Esophagus muscularis mucosa (tissue), 4 donors: ENCODE results near the gene DUOXA2. TPM values are rescaled to one million over a fixed set of nuclear protein-coding genes. Genes with fewer than 3 reads are reported as not detected.
A peak's percentile ranks its signal among the peaks of the same experiment; 100 is the strongest.

Experiments used
- DNase-seq: peaks from one replicate; pipeline ENCODE4 v3.0.0-alpha.2; 2017; ENCODE audit errors: extremely low spot score
- H3K27ac ChIP-seq, 4 donors: fragments of 200-600 bp; sonication (generic); replicated peaks in 1 of 4; 1 replicate in 3 of 4; 2 replicates in 1 of 4; pipeline ENCODE4 v1.5.1; 2016 to 2019; ENCODE audit warnings: mild to moderate bottlenecking in 1 of 4
- H3K27me3 ChIP-seq, 4 donors: fragments of 200-600 bp; sonication (generic); one replicate each; pipeline versions ENCODE4 v1.5.1 to v1.6.0; 2016 to 2019
- H3K36me3 ChIP-seq, 4 donors: fragments of 200-600 bp; sonication (generic); one replicate each; pipeline ENCODE4 v1.5.1; 2016 to 2019
- H3K4me1 ChIP-seq, 4 donors: fragments of 200-600 bp; sonication (generic); one replicate each; pipeline ENCODE4 v1.5.1; 2016 to 2019
- H3K4me3 ChIP-seq, 4 donors: fragments of 200-600 bp; sonication (generic); 1 replicate in 2 of 4; 2 replicates in 2 of 4; pipeline ENCODE4 v1.5.1; 2016 to 2019; ENCODE audit warnings: mild to moderate bottlenecking in 4 of 4, moderate library complexity in 1 of 4
- H3K9me3 ChIP-seq, 4 donors: fragments of 200-600 bp; sonication (generic); 1 replicate in 3 of 4; 2 replicates in 1 of 4; pipeline ENCODE4 v1.5.1; 2016 to 2019
- EP300 ChIP-seq: sonication (generic); formaldehyde crosslinking; IDR thresholded peaks from one replicate; pipeline ENCODE4 v1.6.1; 2017; ENCODE audit warnings: antibody characterized with exemption
- POLR2A ChIP-seq: fragments of 450-650 bp; IDR thresholded peaks from one replicate; pipeline ENCODE4 v1.6.1; 2017; ENCODE audit warnings: antibody characterized with exemption, moderate library complexity, mild to moderate bottlenecking, low read depth
- POLR2AphosphoS5 ChIP-seq, 2 donors: sonication (generic); formaldehyde crosslinking; IDR thresholded peaks; one replicate each; pipeline ENCODE4 v1.6.1; 2017; ENCODE audit warnings: antibody characterized with exemption in 2 of 2
- WGBS: methylation state at CpG from one replicate; pipeline ENCODE4 v1.1.5; 2018; 5-methylcytosine and 5-hydroxymethylcytosine counted together
- intact Hi-C: fragments of 100-400 bp; cut with DNase I; formaldehyde crosslinking; loops from one replicate; pipeline ENCODE4 v1.15.1; 2023
- total RNA-seq, 4 donors: library from RNA; depleted of rRNA; stranded (reverse); fragments of >200 nt; gene quantifications; one replicate each; pipeline versions ENCODE4 v1.1.0 to v1.2.1, GENCODE V29; 2016
- TF ChIP-seq, protein P1 (sequence below), 3 experiments: fragments of 200-600 bp in 2 of 3; fragments of 450-650 bp in 1 of 3; sonication (generic) in 2 of 3; IDR thresholded peaks; one replicate each; pipeline ENCODE4 v1.5.1; 2017 to 2019; ENCODE audit warnings: antibody characterized with exemption in 3 of 3, mild to moderate bottlenecking in 2 of 3, moderate library complexity in 1 of 3

The DUOXA2 gene
- total RNA-seq, 4 donors from 2014 or later = 0.42 to 0.52 TPM; not detected in 2

DNA sequence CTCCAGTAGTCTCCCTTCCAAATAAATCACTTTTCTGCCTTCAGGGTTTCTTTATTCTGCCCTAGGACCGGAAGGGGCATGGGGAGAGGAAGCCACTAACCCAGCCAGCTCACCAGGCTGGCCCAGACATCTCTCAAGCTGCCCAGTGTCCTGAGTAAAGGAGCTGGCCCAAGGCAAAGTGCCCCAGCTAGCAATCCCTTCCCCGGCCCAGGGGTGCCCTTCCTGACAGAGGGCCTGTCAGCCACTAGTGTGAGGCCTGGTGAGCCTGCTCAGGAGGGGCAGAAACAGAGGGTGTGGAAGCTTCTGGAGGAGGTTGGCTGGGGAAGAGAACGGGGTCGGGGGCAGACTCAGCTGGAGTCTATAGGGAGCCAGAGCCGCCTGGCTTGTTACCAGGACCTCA, 51.4 kb downstream of the DUOXA2 start:
- DNase-seq = no peak
- H3K27ac ChIP-seq = peak overlapping the region; percentile 98 to 100 (median 98)
- intact Hi-C loops = loop anchor here (2.0 kb wide), 1 partner anchor 113 kb away; no protein-coding TSS in a partner anchor
- no peak for TF ChIP-seq POLR2A
- TF ChIP-seq, protein P1, sequence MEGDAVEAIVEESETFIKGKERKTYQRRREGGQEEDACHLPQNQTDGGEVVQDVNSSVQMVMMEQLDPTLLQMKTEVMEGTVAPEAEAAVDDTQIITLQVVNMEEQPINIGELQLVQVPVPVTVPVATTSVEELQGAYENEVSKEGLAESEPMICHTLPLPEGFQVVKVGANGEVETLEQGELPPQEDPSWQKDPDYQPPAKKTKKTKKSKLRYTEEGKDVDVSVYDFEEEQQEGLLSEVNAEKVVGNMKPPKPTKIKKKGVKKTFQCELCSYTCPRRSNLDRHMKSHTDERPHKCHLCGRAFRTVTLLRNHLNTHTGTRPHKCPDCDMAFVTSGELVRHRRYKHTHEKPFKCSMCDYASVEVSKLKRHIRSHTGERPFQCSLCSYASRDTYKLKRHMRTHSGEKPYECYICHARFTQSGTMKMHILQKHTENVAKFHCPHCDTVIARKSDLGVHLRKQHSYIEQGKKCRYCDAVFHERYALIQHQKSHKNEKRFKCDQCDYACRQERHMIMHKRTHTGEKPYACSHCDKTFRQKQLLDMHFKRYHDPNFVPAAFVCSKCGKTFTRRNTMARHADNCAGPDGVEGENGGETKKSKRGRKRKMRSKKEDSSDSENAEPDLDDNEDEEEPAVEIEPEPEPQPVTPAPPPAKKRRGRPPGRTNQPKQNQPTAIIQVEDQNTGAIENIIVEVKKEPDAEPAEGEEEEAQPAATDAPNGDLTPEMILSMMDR (IDR thresholded peaks at IDR 0.05) = no peak
- no peak for TF ChIP-seq EP300
- TF ChIP-seq POLR2AphosphoS5 (IDR thresholded peaks at IDR 0.05) = no peak
- no peaks in the 10 kb centered on the region for H3K36me3 ChIP-seq
- 90% methylated on average over 3 of the region's 5 CpGs for WGBS
- no peaks in the 10 kb centered on the region for H3K27me3 ChIP-seq
- H3K4me3 ChIP-seq = no peak overlapping the region
- peaks cover 17 to 47% (median 37%) of the 10 kb centered on the region in 4 donors for H3K4me1 ChIP-seq
- peaks cover 0 to 3% (median 0%) of the 10 kb centered on the region in 4 donors for H3K9me3 ChIP-seq

DNA sequence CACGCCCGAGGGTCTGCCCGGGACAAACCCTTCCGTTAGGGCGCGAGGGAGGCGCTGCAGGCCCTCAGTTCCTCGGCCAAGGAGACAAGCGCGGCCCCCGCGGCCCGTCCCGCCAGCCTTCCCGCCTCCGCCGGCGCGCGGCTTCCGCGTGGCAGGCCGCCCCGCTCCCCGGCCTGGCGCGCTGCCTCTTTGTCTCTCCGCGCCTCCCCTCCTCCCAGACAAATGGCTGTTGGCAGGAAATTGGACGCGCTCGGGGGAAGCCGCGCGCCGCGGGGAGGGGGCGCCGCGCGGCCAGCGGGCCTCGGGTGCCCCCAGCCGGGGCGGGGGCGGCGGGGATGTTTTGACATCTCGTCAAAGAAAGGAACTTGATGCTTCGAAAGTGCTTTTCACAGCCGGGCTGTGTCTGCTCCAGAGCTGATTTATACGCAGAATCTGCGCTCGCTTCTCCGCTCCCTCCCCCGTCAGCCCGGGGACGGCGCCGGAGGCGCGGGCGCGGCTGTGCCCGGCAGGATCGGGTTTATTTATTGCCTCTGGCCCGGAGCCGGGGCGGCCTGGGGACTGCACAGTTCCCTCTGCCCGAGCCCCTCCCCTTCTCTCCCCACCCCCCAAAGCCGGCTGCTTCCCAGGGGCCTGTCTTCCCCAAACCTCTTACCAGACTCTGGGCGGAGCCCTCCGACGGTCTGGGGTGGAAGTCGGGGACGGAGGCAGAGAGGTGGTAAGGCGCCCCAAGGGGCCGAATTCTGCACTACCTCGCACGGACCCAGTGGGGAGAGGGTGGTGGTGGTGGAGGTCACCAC, 52.9 kb downstream of the DUOXA2 start:
- H3K27me3 ChIP-seq = no peaks in the 10 kb centered on the region
- peaks cover 0 to 7% (median 2%) of the 10 kb centered on the region in 4 donors for H3K36me3 ChIP-seq
- peak; percentile 95 for DNase-seq
- intact Hi-C loops = loop anchor here (2.0 kb wide), 2 partner anchors 32 to 234 kb away; no protein-coding TSS in a partner anchor
- H3K9me3 ChIP-seq = peaks cover 0 to 3% (median 0%) of the 10 kb centered on the region in 4 donors
- TF ChIP-seq, protein P1 (IDR thresholded peaks at IDR 0.05) = peak; percentile 30 to 78 (median 46)
- TF ChIP-seq EP300 (no peak), POLR2A (no peak), POLR2AphosphoS5 (IDR thresholded peaks at IDR 0.05) (peak; percentile 39 to 64)
- H3K4me1 ChIP-seq = peaks cover 17 to 47% (median 37%) of the 10 kb centered on the region in 4 donors
- H3K4me3 ChIP-seq = peak overlapping the region; percentile 69 to 87 (median 82)
- whole genome bisulfite sequencing = 1% methylated on average over 37 of the region's 79 CpGs
- peak overlapping the region; percentile 98 to 100 (median 98) for H3K27ac ChIP-seq

DNA sequence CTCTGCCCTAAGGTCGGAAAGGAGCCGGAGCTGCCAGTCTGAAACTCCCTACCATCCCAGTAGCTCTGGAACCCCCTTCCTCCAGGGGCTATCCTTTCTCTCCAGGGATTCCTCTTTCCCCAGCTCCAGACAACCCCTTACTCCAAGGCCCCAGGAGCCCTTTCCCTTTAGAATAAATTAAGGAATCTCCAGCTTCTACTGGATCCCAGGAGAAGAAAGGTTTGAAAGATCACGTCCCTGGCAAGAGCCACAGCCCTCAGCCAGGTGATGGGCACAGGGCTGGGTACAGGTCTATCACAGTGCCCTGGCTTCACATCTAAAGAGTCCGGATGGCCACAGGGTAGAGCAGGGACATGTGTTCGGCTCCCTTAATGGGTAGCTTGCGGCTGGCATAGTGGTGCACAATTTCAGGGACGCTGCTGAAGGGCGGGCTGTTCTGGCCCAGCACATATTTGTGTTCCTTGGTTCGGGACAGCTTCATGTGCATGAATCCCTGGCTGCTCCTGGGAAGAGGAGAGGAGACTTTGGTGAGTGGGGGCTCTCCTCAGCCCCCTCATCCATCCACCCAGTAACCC, 53.6 kb downstream of the DUOXA2 start:
- H3K4me3 ChIP-seq = peak overlapping the region; percentile 69 to 87 (median 82)
- peaks cover 0 to 14% (median 2%) of the 10 kb centered on the region in 4 donors for H3K36me3 ChIP-seq
- DNase-seq = no peak
- H3K27ac ChIP-seq = peak overlapping the region; percentile 98 to 100 (median 98)
- 46% methylated on average over 3 of the region's 9 CpGs for WGBS
- intact Hi-C loops = loop anchor here (2.0 kb wide), 2 partner anchors 31 to 233 kb away; no protein-coding TSS in a partner anchor
- TF ChIP-seq, protein P1 (IDR thresholded peaks at IDR 0.05) = no peak
- TF ChIP-seq POLR2AphosphoS5 (IDR thresholded peaks at IDR 0.05) (no peak), EP300 (no peak), POLR2A (no peak)
- peaks cover 14 to 44% (median 34%) of the 10 kb centered on the region in 4 donors for H3K4me1 ChIP-seq
- H3K9me3 ChIP-seq = peaks cover 0 to 3% (median 0%) of the 10 kb centered on the region in 4 donors
- no peaks in the 10 kb centered on the region for H3K27me3 ChIP-seq

Other genes starting within 250 kb of the DUOXA2 start
- not detected for gene TERB2, start 157.6 kb upstream of the DUOXA2 start, total RNA-seq
- 1 to 10 TPM; 3.3 to 6.6 (median 5.9) TPM for gene SORD, start 91.1 kb upstream of the DUOXA2 start, total RNA-seq
- gene DUOX2, start 154 bp upstream of the DUOXA2 start, total RNA-seq = under 1 TPM; under 0.01 to 0.86 (median 0.10) TPM
- gene DUOXA1, start 15.6 kb downstream of the DUOXA2 start, total RNA-seq = under 1 TPM in 2 of 4 donors, not detected in 2; 0.13 to 0.52 TPM
- gene DUOX1, start 15.7 kb downstream of the DUOXA2 start, total RNA-seq = 1 to 10 TPM in 1 of 4 donors, under 1 TPM in 3; 0.33 to 1.7 (median 0.61) TPM
- 10 to 100 TPM in 2 of 4 donors, 1 to 10 TPM in 2; 4.6 to 15.4 (median 10.2) TPM for gene SHF, start 73.6 kb downstream of the DUOXA2 start, total RNA-seq
- gene SLC28A2, start 137.9 kb downstream of the DUOXA2 start, total RNA-seq = not detected